Bronchial epithelial cell (primary cell): ENCODE results near the gene PRH1. TPM values are rescaled to one million over a fixed set of nuclear protein-coding genes. Genes with fewer than 3 reads are reported as not detected.

Source experiments
- DNase-seq: peaks from one replicate; pipeline ENCODE4 v3.0.0-alpha.2; 2010; ENCODE audit warnings: low read depth
- FAIRE-seq: peaks from 2 replicates; lab custom pipeline; 2011; peaks lifted over from hg19 to GRCh38; lab: Jason Lieb, UNC
- H3K27me3 ChIP-seq: 2 replicates; pipeline ENCODE4 v1.5.1; 2011; ENCODE audit warnings: low read length; ENCODE audit not compliant: control insufficient read depth, insufficient read depth
- H3K36me3 ChIP-seq: 2 replicates; pipeline ENCODE4 v1.5.1; 2011; ENCODE audit warnings: low read length; ENCODE audit not compliant: control insufficient read depth, insufficient read depth
- H3K4me3 ChIP-seq: 2 replicates; pipeline ENCODE4 v1.5.1; 2011; ENCODE audit warnings: mild to moderate bottlenecking, low read depth, low read length, control low read depth
- total RNA-seq: library from RNA; depleted of rRNA; stranded (reverse); fragments of >200 nt; gene quantifications from 2 replicates; pipeline ENCODE4 v1.2.1, GENCODE V29; 2014
- TF ChIP-seq, protein P1 (sequence below): IDR thresholded peaks from 2 replicates; pipeline ENCODE4 v1.5.1; 2011; ENCODE audit warnings: mild to moderate bottlenecking, moderate library complexity, low read length, control low read depth, inconsistent platforms; ENCODE audit not compliant: insufficient read depth, severe bottlenecking

Gene PRH1
- total RNA-seq, 1 donor from 2014 or later = 13.7 TPM

- Histone ChIP-seq H3K4me3 (no peak overlapping the region), H3K27me3 (no peaks in the 10 kb centered on the region), H3K36me3 (no peaks in the 10 kb centered on the region)
- FAIRE-seq (peak; percentile 58), DNase-seq (no peak)
- TF ChIP-seq, protein P1, sequence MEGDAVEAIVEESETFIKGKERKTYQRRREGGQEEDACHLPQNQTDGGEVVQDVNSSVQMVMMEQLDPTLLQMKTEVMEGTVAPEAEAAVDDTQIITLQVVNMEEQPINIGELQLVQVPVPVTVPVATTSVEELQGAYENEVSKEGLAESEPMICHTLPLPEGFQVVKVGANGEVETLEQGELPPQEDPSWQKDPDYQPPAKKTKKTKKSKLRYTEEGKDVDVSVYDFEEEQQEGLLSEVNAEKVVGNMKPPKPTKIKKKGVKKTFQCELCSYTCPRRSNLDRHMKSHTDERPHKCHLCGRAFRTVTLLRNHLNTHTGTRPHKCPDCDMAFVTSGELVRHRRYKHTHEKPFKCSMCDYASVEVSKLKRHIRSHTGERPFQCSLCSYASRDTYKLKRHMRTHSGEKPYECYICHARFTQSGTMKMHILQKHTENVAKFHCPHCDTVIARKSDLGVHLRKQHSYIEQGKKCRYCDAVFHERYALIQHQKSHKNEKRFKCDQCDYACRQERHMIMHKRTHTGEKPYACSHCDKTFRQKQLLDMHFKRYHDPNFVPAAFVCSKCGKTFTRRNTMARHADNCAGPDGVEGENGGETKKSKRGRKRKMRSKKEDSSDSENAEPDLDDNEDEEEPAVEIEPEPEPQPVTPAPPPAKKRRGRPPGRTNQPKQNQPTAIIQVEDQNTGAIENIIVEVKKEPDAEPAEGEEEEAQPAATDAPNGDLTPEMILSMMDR = no peak
Measured at GRCh38 chr12:10855807-10856206, 28.2 kb downstream of the PRH1 start.

DNA sequence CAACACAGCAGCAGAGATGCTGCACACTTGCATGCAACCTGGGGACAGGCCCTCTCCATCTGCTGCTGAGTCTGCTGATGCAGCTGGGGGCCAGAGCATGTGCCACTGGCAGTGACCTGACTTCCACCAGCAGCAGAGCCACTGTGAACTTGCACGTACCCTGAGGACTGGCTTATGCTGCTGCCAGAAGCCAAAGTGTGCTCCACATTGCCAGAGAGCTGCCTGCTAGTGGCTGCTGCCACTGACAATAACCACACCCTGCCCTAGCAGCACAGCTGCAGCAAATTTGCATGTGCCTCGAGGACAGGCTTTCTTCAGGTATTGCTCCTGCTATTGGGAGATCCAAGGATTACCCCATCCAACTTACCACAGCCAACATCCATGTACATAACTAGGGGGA is 30.3 kb downstream of the PRH1 start:
- H3K27me3 ChIP-seq = no peaks in the 10 kb centered on the region
- H3K36me3 ChIP-seq = no peaks in the 10 kb centered on the region
- TF ChIP-seq, protein P1 = no peak
- FAIRE-seq (peak; percentile 36), DNase-seq (no peak)
- no peak overlapping the region for H3K4me3 ChIP-seq

DNA sequence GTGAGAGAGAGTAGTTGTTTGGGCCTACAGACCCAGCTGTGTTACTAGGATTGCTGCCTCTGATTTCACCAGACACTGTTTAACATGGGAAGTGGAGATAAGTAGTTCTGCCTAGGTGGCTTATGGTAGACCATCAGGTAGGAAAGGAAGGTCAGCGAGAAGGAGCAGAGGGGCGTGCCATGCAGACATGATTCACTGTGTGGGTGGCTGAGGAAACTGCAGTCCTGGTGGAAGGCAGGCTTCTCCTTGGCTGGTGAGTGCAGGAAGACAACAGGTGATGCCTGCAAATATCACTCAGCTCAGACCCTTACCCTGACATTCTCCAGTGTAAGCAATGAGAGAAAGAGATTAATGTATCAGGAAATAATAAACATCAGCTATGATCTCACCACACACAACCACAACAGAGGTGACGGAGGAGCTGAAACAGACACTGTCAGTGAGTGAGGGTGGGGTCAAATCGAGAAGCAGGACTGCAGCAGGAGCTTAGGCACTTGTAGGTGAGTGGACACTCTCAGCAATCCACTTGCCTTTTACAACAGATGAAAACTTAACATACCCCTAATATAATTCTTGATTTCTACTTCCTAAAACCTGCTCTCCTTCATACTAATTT is 32.7 kb downstream of the PRH1 start:
- TF ChIP-seq, protein P1 = no peak
- Histone ChIP-seq H3K4me3 (no peak overlapping the region), H3K27me3 (no peaks in the 10 kb centered on the region), H3K36me3 (no peaks in the 10 kb centered on the region)
- FAIRE-seq (no peak), DNase-seq (peak; percentile 35)

- FAIRE-seq = no peak
- H3K27me3 ChIP-seq = no peaks in the 10 kb centered on the region
- DNase-seq = no peak
- TF ChIP-seq, protein P1 = no peak
- no peak within 1 kb of the TSS for H3K4me3 ChIP-seq
- H3K36me3 ChIP-seq = no peaks in the 10 kb centered on the region
Measured at GRCh38 chr12:10849425-10849878, 34.6 kb downstream of the PRH1 start, which contains the start of gene PRR4. Gene PRR4 (minus strand): TSS chr12:10849475. CDS start chr12:10849437, 38 bp downstream.

DNA sequence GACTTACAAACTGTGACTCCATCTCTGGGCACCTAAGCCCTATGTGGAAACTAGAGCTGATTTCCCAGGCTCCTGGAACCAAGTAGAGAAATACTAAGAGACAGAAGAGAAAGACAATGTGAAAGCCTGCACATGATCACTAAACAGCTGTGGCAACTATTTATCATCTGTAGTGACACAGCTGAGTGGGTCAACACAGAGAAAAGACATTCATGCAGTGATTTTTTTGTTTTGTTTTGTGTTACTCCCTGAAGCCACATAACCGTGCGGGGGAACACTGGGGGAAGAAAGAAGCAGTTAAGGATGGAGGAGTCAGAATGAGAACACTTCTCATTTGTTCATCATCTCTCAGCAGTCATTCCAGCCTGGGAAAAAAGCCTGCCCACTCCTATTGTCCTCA is 36.3 kb downstream of the PRH1 start:
- Histone ChIP-seq H3K36me3 (no peaks in the 10 kb centered on the region), H3K27me3 (no peaks in the 10 kb centered on the region), H3K4me3 (no peak overlapping the region)
- DNase-seq (no peak), FAIRE-seq (no peak)
- TF ChIP-seq, protein P1 = no peak

DNA sequence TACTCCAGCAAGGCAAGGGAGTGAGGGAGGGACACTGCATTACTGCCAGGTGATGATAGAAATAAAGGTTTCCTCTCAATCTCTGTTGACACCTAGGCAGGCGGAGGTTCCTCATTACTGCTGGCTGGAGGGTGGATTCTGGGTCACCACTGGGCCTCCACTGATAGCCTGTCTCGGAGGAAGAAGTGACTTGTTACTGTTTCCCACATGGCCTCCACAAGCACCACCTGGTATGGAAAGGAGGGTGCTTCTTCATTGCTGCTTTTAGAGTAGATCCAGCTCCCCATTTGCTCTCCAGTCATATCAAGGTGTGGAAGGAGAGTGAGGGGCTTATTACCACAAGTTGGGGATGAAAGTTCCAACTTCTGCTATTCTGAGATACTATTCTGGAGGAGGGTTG is 41.2 kb downstream of the PRH1 start:
- TF ChIP-seq, protein P1 = no peak
- FAIRE-seq (no peak), DNase-seq (no peak)

More for the DNA sequence above, 41.2 kb downstream of the PRH1 start:
- no peaks in the 10 kb centered on the region for H3K27me3 ChIP-seq
- no peaks in the 10 kb centered on the region for H3K36me3 ChIP-seq
- H3K4me3 ChIP-seq = no peak overlapping the region
